ENCODE data around the gene NUP205. TPM values are rescaled to one million over a fixed set of nuclear protein-coding genes. Genes with fewer than 3 reads are reported as not detected.

NUP205 gene
- total RNA-seq, 1 experiment from 2014 or later, result 171 TPM

- no peak for TF ChIP-seq HMGA2 (CRISPR knock-in tag; IDR thresholded peaks at IDR 0.05)
Measured at GRCh38 chr7:135597181-135597925, 39.6 kb downstream of the NUP205 start (continued).

DNA sequence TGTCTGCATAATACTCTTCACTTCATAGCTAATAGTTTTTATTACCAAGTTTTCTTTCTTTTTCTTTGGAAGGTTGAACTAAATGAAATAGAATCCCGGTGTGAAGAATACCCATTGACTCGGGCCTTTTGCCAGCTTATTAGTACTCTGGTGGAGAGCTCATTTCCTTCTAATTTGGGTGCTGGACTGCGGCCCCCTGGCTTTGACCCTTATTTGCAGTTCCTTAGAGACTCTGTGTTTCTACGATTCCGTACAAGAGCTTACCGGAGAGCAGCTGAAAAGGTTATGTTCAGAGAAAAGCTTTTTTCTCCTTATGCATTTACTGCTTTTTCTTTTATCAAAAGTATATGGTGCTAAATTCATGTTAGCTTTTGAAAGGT is 40.2 kb downstream of the NUP205 start:
- CTCF ChIA-PET, result no interaction called here
- H3K9me3 Mint-ChIP-seq, result no peaks in the 10 kb centered on the region

GRCh38 chr7:135599471-135599870 is 41.8 kb downstream of the NUP205 start:
- no peaks in the 10 kb centered on the region for H3K27me3 Mint-ChIP-seq (ENCODE audit: low read depth)
- no peak overlapping the region for H3K27ac Mint-ChIP-seq
- POLR2A ChIA-PET, result no interaction called here
- no peaks in the 10 kb centered on the region for H3K9me3 Mint-ChIP-seq
- ATAC-seq, result no peak
- H3K36me3 Mint-ChIP-seq, result peaks cover 78% of the 10 kb centered on the region
- H3K4me3 Mint-ChIP-seq, result no peak overlapping the region
- no peak for DNase-seq (ENCODE audit: low spot score)
- no peaks in the 10 kb centered on the region for H3K4me1 Mint-ChIP-seq
- CTCF ChIA-PET, result no interaction called here
- no peak for TF ChIP-seq ZNF219 (CRISPR knock-in tag; IDR thresholded peaks at IDR 0.05; ENCODE audit: borderline replicate concordance)
- no peak for TF ChIP-seq ATF2 (CRISPR knock-in tag; IDR thresholded peaks at IDR 0.05; ENCODE audit: borderline replicate concordance, low read depth)
- TF ChIP-seq ZBTB21 (CRISPR knock-in tag; IDR thresholded peaks at IDR 0.05; ENCODE audit: borderline replicate concordance), result no peak
- TF ChIP-seq, protein P1, sequence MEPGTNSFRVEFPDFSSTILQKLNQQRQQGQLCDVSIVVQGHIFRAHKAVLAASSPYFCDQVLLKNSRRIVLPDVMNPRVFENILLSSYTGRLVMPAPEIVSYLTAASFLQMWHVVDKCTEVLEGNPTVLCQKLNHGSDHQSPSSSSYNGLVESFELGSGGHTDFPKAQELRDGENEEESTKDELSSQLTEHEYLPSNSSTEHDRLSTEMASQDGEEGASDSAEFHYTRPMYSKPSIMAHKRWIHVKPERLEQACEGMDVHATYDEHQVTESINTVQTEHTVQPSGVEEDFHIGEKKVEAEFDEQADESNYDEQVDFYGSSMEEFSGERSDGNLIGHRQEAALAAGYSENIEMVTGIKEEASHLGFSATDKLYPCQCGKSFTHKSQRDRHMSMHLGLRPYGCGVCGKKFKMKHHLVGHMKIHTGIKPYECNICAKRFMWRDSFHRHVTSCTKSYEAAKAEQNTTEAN (CRISPR knock-in tag; IDR thresholded peaks at IDR 0.05), result no peak
- TF ChIP-seq USF1 (CRISPR knock-in tag; IDR thresholded peaks at IDR 0.05), result no peak
- no peak for TF ChIP-seq ZNF317 (CRISPR knock-in tag; IDR thresholded peaks at IDR 0.05; ENCODE audit: borderline replicate concordance, low read depth)
- TF ChIP-seq SP1 (CRISPR knock-in tag; conservative IDR thresholded peaks at IDR 0.05), result no peak
- TF ChIP-seq RELA (CRISPR knock-in tag; IDR thresholded peaks at IDR 0.05; ENCODE audit: borderline replicate concordance), result no peak
- TF ChIP-seq ATF3 (CRISPR knock-in tag; conservative IDR thresholded peaks at IDR 0.05), result no peak
- TF ChIP-seq ERG (CRISPR knock-in tag; IDR thresholded peaks at IDR 0.05), result no peak
- TF ChIP-seq PREB (CRISPR knock-in tag; IDR thresholded peaks at IDR 0.05; ENCODE audit: borderline replicate concordance), result no peak

More for the DNA sequence above, 40.2 kb downstream of the NUP205 start:
- Mint-ChIP-seq H3K4me3 (no peak overlapping the region), H3K27ac (no peak overlapping the region), H3K36me3 (peaks cover 78% of the 10 kb centered on the region), H3K27me3 (ENCODE audit: low read depth) (no peaks in the 10 kb centered on the region), H3K4me1 (no peaks in the 10 kb centered on the region)
- ATAC-seq (no peak), DNase-seq (ENCODE audit: low spot score) (no peak)
- POLR2A ChIA-PET, result no interaction called here
- no peak for TF ChIP-seq ZBTB21 (CRISPR knock-in tag; IDR thresholded peaks at IDR 0.05; ENCODE audit: borderline replicate concordance)
- no peak for TF ChIP-seq ERG (CRISPR knock-in tag; IDR thresholded peaks at IDR 0.05)
- no peak for TF ChIP-seq NFYB (CRISPR knock-in tag; conservative IDR thresholded peaks at IDR 0.05; ENCODE audit: low read depth)
- no peak for TF ChIP-seq OVOL2 (CRISPR knock-in tag; IDR thresholded peaks at IDR 0.05; ENCODE audit: borderline replicate concordance)
- TF ChIP-seq ZNF138 (CRISPR knock-in tag; conservative IDR thresholded peaks at IDR 0.05), result no peak
- TF ChIP-seq STAT6 (CRISPR knock-in tag; conservative IDR thresholded peaks at IDR 0.05; ENCODE audit: low read depth), result no peak

Measured in WTC11 (cell line).